Measurements from ENCODE around the gene GRHPR.

The GRHPR gene

DNA sequence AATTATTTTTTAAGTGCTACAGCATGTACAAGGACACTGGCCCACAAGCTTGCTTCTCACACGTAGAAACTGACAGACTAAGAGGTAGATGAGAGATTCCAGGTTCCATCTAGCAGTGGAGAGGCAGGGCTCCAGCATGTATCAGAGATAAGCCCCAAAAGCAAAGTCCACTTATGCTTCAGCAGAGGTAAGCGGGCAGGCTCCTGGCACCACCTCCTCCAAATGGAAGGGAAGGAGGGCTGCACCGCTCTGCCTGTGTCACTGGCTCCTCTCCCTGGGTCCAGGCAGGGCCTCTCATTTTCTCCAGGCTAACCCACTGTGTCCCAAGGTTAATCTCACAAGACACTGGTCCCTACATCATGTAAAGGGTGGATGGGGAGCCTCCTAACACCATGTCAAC is 15.9 kb downstream of the GRHPR start:
- Histone ChIP-seq H3K4me3 (ENCODE audit: low read depth in 1 of 2, low read length in 2 of 2) (no peak overlapping the region), H3K4me1 (ENCODE audit: control insufficient read depth in 1 of 2, insufficient read depth in 2 of 2, low read length in 2 of 2) (peaks cover 0 to 14% of the 10 kb centered on the region in 2 donors), H3K27me3 (ENCODE audit: low read depth, low read length) (no peaks in the 10 kb centered on the region), H3K27ac (ENCODE audit: low read length) (no peak overlapping the region), H3K36me3 (ENCODE audit: control insufficient read depth in 1 of 2, insufficient read depth in 2 of 2, low read length in 2 of 2) (peaks cover 70 to 85% of the 10 kb centered on the region in 2 donors), H3K9me3 (ENCODE audit: control insufficient read depth in 1 of 2, low read length in 2 of 2) (no peaks in the 10 kb centered on the region)

DNA sequence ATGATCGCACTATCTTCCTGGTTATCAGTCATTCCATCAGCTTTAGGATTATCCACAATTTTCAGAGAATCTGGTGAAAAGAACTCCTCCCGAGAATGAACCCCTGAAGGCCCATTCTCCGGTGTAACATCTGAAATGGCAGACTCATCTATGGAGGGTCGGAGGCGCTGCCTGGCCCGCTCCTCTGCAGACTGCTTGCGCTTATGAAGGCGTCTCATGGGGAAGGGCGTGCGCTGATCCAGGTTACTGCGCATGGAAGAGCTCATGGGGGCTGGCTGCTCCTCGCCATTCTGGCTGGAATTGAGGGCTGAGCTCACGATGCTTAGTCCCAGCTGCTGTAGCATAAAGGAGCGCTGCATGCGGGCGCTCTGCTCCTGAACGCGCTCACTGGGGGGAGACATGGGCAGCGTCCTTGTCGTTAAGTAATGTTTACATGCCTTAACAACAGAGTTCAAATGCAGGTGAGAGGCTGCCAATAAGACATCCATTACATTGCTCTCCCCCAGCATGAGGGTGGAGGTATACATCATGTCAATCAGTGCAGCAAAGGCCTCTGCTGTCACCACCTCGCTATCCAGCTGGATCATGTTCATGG is 19.4 kb downstream of the GRHPR start:
- Histone ChIP-seq H3K27me3 (ENCODE audit: low read depth, low read length) (no peaks in the 10 kb centered on the region), H3K27ac (ENCODE audit: low read length) (no peak overlapping the region), H3K36me3 (ENCODE audit: control insufficient read depth in 1 of 2, insufficient read depth in 2 of 2, low read length in 2 of 2) (peaks cover 52 to 56% of the 10 kb centered on the region in 2 donors), H3K4me3 (ENCODE audit: low read depth in 1 of 2, low read length in 2 of 2) (no peak overlapping the region), H3K9me3 (ENCODE audit: control insufficient read depth in 1 of 2, low read length in 2 of 2) (no peaks in the 10 kb centered on the region), H3K4me1 (ENCODE audit: control insufficient read depth in 1 of 2, insufficient read depth in 2 of 2, low read length in 2 of 2) (peaks cover 0 to 3% of the 10 kb centered on the region in 2 donors)

DNA sequence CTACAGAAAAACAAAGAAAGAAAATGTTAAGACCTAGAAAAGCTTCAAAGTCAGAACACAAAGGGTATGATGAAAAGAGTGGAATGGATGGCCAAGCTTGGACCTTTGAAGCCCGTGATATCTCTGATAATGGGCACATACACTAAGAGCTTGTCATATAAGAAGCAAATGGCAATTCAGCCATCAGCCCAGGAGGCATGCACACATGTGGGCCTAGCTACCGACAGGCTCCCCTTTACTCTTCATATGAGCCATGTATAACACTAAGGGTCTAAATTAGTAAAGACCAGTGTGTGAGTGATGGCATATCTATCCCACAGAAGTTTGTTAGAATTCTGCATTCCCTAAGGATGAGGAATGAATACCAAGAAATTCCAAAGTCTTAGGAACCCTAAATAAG is 20.1 kb downstream of the GRHPR start:
- peaks cover 45 to 49% of the 10 kb centered on the region in 2 donors for H3K36me3 ChIP-seq (ENCODE audit: control insufficient read depth in 1 of 2, insufficient read depth in 2 of 2, low read length in 2 of 2)
- peaks cover 0 to 3% of the 10 kb centered on the region in 2 donors for H3K4me1 ChIP-seq (ENCODE audit: control insufficient read depth in 1 of 2, insufficient read depth in 2 of 2, low read length in 2 of 2)
- H3K27me3 ChIP-seq (ENCODE audit: low read depth, low read length) = no peaks in the 10 kb centered on the region
- H3K4me3 ChIP-seq (ENCODE audit: low read depth in 1 of 2, low read length in 2 of 2) = no peak overlapping the region
- no peaks in the 10 kb centered on the region for H3K9me3 ChIP-seq (ENCODE audit: control insufficient read depth in 1 of 2, low read length in 2 of 2)
- H3K27ac ChIP-seq (ENCODE audit: low read length) = no peak overlapping the region

DNA sequence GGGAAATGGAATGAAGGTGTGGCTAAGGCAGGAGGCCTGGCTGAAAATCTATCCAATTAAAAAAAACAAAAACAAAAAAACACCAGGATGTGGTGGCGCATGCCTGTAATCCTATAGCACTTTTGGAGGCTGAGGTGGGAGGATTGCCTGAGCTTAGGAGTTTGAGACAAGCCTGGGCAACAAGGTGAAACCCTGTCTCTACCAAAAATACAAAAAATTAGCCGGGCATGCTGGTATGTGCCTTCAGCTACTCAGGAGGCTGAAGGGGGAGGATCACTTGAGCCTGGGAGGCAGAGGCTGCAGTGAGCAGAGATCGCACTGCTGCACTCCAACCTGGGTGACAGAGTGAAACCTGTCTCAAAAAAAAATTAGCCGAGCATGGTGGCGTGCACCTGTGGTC is 21.1 kb downstream of the GRHPR start:
- Histone ChIP-seq H3K36me3 (ENCODE audit: control insufficient read depth in 1 of 2, insufficient read depth in 2 of 2, low read length in 2 of 2) (peaks cover 35 to 43% of the 10 kb centered on the region in 2 donors), H3K9me3 (ENCODE audit: control insufficient read depth in 1 of 2, low read length in 2 of 2) (no peaks in the 10 kb centered on the region), H3K27me3 (ENCODE audit: low read depth, low read length) (no peaks in the 10 kb centered on the region), H3K4me1 (ENCODE audit: control insufficient read depth in 1 of 2, insufficient read depth in 2 of 2, low read length in 2 of 2) (no peaks in the 10 kb centered on the region), H3K4me3 (ENCODE audit: low read depth in 1 of 2, low read length in 2 of 2) (no peak overlapping the region), H3K27ac (ENCODE audit: low read length) (no peak overlapping the region)

DNA sequence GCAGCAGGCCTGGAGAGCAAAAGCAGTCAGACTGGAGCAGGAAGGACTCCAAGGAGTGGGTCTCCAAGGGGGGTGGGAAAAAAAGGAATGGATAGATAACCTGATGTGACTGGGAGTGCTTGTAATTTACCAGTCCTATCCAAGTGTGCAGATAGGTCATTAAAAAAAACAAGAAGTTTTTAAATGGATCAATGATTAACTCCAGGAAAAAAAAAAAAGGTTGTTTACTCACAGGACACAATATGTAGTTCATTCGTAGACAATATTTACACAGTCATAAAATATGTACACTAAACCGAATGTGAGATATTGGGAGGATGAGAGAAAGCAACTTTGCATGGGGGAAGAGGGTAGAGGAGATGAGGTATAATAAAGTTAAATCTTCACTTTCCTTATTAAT is 22.4 kb downstream of the GRHPR start:
- Histone ChIP-seq H3K27ac (ENCODE audit: low read length) (no peak overlapping the region), H3K9me3 (ENCODE audit: control insufficient read depth in 1 of 2, low read length in 2 of 2) (no peaks in the 10 kb centered on the region), H3K4me3 (ENCODE audit: low read depth in 1 of 2, low read length in 2 of 2) (no peak overlapping the region), H3K27me3 (ENCODE audit: low read depth, low read length) (no peaks in the 10 kb centered on the region), H3K36me3 (ENCODE audit: control insufficient read depth in 1 of 2, insufficient read depth in 2 of 2, low read length in 2 of 2) (peaks cover 26 to 30% of the 10 kb centered on the region in 2 donors), H3K4me1 (ENCODE audit: control insufficient read depth in 1 of 2, insufficient read depth in 2 of 2, low read length in 2 of 2) (no peaks in the 10 kb centered on the region)

DNA sequence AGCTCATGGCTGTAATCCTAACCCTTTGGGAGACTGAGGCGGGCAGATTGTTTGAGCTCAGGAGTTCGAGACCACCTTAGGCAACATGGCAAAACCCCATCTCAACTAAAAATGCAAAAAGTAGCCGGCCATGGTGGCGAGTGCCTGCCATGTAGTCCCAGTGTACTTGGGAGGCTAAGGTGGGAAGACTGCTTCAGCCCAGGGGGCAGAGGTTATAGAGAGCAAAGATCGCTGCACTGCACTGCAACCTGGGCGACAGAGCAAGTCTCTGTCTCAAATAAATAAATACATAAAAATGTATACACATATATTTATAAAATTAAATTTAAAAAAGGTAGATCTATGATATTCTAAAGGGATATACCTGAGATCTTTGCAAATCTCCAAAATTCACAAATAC is 23.3 kb downstream of the GRHPR start:
- Histone ChIP-seq H3K36me3 (ENCODE audit: control insufficient read depth in 1 of 2, insufficient read depth in 2 of 2, low read length in 2 of 2) (peaks cover 18 to 23% of the 10 kb centered on the region in 2 donors), H3K9me3 (ENCODE audit: control insufficient read depth in 1 of 2, low read length in 2 of 2) (no peaks in the 10 kb centered on the region), H3K27ac (ENCODE audit: low read length) (no peak overlapping the region), H3K4me1 (ENCODE audit: control insufficient read depth in 1 of 2, insufficient read depth in 2 of 2, low read length in 2 of 2) (no peaks in the 10 kb centered on the region), H3K4me3 (ENCODE audit: low read depth in 1 of 2, low read length in 2 of 2) (no peak overlapping the region), H3K27me3 (ENCODE audit: low read depth, low read length) (no peaks in the 10 kb centered on the region)

DNA sequence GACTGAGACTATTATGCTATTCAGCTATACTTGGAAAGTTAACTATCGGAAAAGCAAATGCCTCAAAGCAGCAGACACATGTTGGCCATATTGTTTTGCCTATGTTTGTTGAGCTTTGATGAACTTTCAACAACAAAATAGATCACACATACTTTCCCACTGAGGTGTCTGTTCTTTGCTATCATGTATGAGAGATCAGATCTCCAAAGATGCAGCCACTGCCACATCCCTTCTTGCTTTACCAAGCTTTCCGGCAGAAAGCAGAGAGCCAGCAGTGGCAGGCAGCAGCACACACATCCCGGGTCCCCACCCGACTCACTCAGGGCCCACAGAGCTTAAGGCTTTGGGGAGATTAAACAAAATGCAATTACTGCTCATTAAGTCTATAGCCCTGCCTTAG is 23.9 kb downstream of the GRHPR start:
- H3K9me3 ChIP-seq (ENCODE audit: control insufficient read depth in 1 of 2, low read length in 2 of 2) = no peaks in the 10 kb centered on the region
- H3K27me3 ChIP-seq (ENCODE audit: low read depth, low read length) = no peaks in the 10 kb centered on the region
- no peak overlapping the region for H3K4me3 ChIP-seq (ENCODE audit: low read depth in 1 of 2, low read length in 2 of 2)
- no peak overlapping the region for H3K27ac ChIP-seq (ENCODE audit: low read length)
- H3K4me1 ChIP-seq (ENCODE audit: control insufficient read depth in 1 of 2, insufficient read depth in 2 of 2, low read length in 2 of 2) = no peaks in the 10 kb centered on the region
- H3K36me3 ChIP-seq (ENCODE audit: control insufficient read depth in 1 of 2, insufficient read depth in 2 of 2, low read length in 2 of 2) = peaks cover 12 to 17% of the 10 kb centered on the region in 2 donors

DNA sequence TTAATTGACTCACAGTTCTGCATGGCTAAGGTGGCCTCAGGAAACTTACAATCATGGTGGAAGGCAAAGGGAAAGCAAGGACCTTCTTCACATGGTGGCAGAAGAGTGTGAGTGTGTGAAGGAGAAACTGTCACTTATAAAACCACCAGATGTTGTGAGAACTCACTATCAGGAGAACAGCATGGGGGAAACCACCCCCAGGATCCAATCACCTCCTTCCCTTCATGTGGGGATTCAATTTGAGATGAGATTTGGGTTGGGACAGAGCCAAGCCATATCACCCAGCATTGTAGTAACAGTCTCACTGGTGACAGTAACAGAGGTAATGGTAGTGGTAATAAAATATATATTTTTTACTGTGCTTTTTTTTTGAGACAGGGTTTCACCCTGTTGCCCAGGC is 24.6 kb downstream of the GRHPR start:
- Histone ChIP-seq H3K4me3 (ENCODE audit: low read depth in 1 of 2, low read length in 2 of 2) (no peak overlapping the region), H3K27me3 (ENCODE audit: low read depth, low read length) (no peaks in the 10 kb centered on the region), H3K36me3 (ENCODE audit: control insufficient read depth in 1 of 2, insufficient read depth in 2 of 2, low read length in 2 of 2) (peaks cover 5 to 10% of the 10 kb centered on the region in 2 donors), H3K27ac (ENCODE audit: low read length) (no peak overlapping the region), H3K4me1 (ENCODE audit: control insufficient read depth in 1 of 2, insufficient read depth in 2 of 2, low read length in 2 of 2) (peaks cover 0 to 7% of the 10 kb centered on the region in 2 donors), H3K9me3 (ENCODE audit: control insufficient read depth in 1 of 2, low read length in 2 of 2) (no peaks in the 10 kb centered on the region)

DNA sequence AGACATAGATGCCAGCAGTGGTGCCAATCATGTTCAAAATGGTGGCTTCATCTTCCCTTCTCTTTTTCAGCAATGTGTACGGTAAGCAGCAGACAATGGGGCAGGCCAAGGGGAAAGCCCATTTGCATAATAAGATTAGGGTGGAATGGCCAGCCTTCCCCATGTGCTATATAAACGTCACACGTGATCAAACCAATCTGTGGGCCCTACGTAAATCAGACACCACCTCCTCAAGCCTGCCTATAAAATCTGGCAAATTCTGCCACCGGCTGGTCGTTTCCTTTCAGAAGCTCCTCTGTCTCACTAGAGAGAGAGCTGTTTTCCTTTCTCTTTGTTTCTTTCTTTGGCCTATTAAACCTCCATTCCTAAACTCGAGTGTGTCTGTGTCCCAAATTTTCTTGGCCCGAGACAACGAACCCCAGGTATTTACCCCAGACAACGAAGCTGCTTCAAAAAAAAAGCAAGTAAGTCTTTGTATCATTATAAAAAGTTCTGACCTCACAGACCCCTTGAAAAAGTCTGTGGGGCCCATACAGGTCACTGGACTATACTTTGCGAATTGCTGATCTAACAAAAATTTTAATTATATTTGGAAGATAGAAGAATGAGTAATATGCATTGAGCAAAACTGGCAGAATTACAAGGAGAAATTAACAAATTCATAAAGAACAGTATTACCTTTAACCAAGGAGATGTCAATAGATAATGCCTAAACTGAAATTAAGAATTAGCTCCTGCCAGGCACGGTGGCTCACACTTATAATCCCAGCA is 27.6 kb downstream of the GRHPR start:
- peaks cover 0 to 2% of the 10 kb centered on the region in 2 donors for H3K9me3 ChIP-seq (ENCODE audit: control insufficient read depth in 1 of 2, low read length in 2 of 2)
- H3K4me3 ChIP-seq (ENCODE audit: low read depth in 1 of 2, low read length in 2 of 2) = no peak overlapping the region

DNA sequence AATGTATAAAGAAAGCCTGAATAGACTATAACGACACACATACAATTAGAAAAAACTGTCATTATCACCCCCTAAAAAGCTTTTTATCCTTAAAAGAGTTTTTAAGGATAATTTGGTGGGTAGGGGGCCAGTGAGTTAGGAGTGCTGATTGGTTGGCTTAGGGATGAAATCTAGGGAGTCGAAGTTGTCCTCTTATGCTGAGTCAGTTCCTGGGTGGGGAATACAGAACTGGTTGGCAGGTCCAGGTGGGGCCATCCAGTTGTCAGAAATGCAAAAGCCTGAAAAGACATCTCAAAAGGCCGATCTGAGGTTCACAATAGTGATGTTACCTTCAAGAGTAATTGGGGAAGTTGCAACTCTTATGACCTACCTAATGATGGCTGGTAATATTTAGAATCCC is 29.1 kb downstream of the GRHPR start:
- H3K4me3 ChIP-seq (ENCODE audit: low read depth in 1 of 2, low read length in 2 of 2) = no peak overlapping the region
- H3K27ac ChIP-seq (ENCODE audit: low read length) = no peak overlapping the region
- peaks cover 0 to 2% of the 10 kb centered on the region in 2 donors for H3K9me3 ChIP-seq (ENCODE audit: control insufficient read depth in 1 of 2, low read length in 2 of 2)
- peaks cover 0 to 4% of the 10 kb centered on the region in 2 donors for H3K36me3 ChIP-seq (ENCODE audit: control insufficient read depth in 1 of 2, insufficient read depth in 2 of 2, low read length in 2 of 2)
- peaks cover 0 to 15% of the 10 kb centered on the region in 2 donors for H3K4me1 ChIP-seq (ENCODE audit: control insufficient read depth in 1 of 2, insufficient read depth in 2 of 2, low read length in 2 of 2)
- no peaks in the 10 kb centered on the region for H3K27me3 ChIP-seq (ENCODE audit: low read depth, low read length)

More for the DNA sequence above, 27.6 kb downstream of the GRHPR start:
- H3K27ac ChIP-seq (ENCODE audit: low read length) = no peak overlapping the region
- H3K36me3 ChIP-seq (ENCODE audit: control insufficient read depth in 1 of 2, insufficient read depth in 2 of 2, low read length in 2 of 2) = peaks cover 0 to 4% of the 10 kb centered on the region in 2 donors
- peaks cover 0 to 15% of the 10 kb centered on the region in 2 donors for H3K4me1 ChIP-seq (ENCODE audit: control insufficient read depth in 1 of 2, insufficient read depth in 2 of 2, low read length in 2 of 2)
- no peaks in the 10 kb centered on the region for H3K27me3 ChIP-seq (ENCODE audit: low read depth, low read length)

DNA sequence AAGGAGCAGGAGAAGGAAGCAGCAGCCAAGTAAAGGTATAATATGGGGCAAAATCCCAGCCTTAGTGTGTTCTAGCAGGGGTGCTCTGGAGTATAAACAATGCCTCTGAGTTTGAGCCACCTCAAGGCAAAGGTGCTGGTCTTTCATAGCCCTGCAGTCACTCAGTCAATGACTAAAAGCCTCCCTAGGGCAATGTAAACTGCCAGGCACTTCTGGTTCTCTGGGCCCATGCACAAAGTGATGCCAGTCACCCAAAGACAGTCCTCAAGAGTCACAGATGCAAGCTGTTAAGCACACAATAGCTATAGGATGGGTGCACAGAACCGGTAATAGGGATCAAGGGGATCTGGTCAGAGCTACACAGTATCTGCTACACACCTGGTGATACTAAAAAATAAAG is 30.1 kb downstream of the GRHPR start:
- H3K4me1 ChIP-seq (ENCODE audit: control insufficient read depth in 1 of 2, insufficient read depth in 2 of 2, low read length in 2 of 2) = peaks cover 0 to 15% of the 10 kb centered on the region in 2 donors
- H3K9me3 ChIP-seq (ENCODE audit: control insufficient read depth in 1 of 2, low read length in 2 of 2) = peaks cover 0 to 2% of the 10 kb centered on the region in 2 donors
- peaks cover 0 to 4% of the 10 kb centered on the region in 2 donors for H3K36me3 ChIP-seq (ENCODE audit: control insufficient read depth in 1 of 2, insufficient read depth in 2 of 2, low read length in 2 of 2)
- H3K27me3 ChIP-seq (ENCODE audit: low read depth, low read length) = no peaks in the 10 kb centered on the region
- H3K27ac ChIP-seq (ENCODE audit: low read length) = no peak overlapping the region
- no peak overlapping the region for H3K4me3 ChIP-seq (ENCODE audit: low read depth in 1 of 2, low read length in 2 of 2)
